Stimulated activated CD8-positive, alpha-beta memory T cell treated with anti-CD3 and anti-CD28 coated beads, Interleukin-7, amount 100 ng/mL, for 24 hours (primary cell): ENCODE data around the gene PPP2R3B.

Experiments
- DNase-seq: peaks from one replicate; pipeline ENCODE4 v3.0.0-alpha.2; 2020; ENCODE audit warnings: low read depth

The PPP2R3B gene

DNA sequence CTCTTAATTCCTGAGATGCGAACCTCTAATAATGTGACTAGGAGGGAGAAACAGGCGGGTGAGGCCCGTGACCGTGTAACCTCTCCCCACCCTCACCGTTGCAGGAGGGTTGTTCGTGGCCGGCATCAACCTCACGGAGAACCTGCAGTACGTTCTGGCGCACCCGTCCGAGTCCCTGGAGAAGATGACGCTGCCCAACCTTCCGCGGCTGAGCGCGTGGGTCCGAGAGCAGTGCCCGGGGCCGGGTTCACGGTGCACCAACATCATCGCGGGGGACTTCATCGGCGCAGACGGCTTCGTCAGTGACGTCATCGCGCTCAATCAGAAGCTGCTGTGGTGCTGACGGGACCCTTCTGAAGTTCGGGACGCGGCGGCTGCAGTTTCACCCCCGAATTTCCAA lies 87.7 kb downstream of the PPP2R3B start:
- DNase-seq, result no peak

DNA sequence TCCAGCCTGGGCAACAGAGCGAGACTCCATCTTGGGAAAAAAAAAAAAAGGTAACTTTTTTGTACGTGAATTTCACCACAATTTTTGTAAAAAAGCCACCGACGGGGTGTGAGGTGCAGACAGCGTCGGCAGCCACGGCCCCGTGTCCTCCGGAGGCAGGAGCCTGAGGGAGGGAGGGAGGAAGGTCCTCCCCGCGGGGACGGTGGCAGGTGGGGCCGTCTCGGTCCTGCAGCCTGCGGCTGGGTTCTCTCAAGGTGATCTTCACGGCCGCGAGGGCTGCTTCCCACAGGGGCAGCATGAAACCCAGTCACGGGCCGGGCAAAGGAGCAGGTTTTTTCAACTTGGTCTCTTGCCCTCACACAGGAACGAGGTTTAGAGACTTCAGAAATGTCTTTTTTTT lies 91.6 kb downstream of the PPP2R3B start:
- no peak for DNase-seq

DNA sequence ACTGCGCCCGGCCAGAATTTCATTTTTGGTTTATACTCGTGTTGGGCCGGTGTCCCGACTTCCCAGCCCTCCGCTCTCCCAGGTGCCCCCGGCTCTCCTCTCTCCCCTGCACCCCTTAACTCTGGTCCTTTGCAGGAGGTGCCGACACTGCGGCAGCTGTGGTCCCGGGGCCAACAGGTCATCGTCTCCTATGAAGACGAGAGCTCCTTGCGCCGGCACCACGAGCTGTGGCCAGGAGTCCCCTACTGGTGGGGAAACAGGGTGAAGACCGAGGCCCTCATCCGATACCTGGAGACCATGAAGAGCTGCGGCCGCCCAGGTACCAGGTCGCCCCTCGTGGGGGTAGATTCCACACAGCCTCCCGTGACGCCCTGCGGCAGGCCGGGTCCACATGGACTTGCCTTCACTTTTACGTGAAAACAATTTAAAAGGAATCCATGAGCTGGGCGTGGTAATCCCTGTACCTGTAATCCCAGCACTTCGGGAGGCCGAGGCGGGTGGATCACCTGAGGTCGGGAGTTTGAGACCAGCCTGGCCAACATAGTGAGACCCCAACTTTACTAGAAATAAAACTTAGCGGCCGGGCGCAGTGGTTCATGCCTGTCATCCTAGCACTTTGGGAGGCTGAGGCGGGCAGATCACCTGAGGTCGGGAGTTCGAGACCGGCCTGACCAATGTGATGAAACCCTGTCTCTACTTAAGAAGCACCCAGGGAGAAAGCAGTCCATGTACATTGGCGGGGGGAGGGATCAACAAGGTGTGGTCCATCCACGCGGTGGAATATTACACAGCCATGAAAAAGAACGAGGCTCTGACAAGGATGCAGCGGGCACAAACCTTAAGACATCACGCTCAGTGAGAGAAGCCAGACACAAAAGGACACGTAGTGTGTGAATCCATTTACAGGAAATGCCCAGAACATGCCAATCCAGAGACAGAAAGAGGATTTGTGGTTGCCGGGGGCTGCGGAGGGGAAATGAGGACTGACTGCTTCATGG lies 93.5 kb downstream of the PPP2R3B start:
- no peak for DNase-seq

DNA sequence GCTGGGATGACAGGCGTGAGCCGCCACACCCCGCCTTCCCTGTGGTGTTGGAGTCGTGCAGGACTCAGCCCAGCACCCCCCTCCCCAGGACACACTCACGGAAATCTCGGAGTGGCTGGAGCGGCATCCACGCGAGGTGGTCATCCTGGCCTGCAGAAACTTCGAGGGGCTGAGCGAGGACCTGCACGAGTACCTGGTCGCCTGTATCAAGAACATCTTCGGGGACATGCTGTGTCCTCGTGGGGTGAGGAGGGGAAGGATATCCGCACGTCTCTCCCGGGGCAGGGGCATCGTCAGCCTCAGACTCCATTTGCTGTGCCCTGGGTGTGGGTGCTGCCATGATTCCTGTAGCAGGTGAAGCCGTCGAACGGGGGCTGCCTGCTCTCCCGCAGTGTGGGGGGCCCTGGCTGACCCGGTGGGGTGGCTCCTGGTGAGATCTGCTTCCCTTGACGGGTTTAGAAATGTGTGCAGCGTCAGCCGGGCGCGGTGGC lies 95.3 kb downstream of the PPP2R3B start:
- DNase-seq, result no peak

DNA sequence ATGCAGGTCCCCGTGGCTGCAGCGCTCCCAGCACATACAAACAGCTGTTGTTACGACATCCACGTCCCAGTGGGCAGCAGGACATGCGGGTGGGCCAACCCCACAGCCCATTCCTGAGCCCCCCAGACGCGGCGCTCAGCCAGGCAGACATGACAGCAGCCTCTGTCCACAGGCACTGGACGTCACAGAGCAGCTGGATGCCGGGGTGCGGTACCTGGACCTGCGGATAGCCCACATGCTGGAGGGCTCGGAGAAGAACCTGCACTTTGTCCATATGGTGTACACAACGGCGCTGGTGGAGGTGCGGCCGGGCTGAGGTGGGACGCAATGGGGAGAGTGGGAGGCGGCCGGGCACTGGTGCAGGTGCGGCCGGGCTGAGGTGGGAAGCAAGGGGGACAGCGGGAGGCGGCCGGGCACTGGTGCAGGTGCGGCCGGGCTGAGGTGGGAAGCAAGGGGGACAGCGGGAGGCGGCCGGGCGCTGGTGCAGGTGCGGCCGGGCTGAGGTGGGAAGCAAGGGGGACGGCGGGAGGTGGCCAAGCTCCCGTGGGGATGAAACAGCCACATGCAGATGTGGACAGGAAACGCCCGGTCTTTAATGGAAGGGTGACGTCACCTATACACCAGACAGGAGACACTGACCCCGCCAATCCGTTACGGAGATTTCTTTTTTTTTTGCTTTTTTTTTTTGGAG lies 96.1 kb downstream of the PPP2R3B start:
- no peak for DNase-seq

DNA sequence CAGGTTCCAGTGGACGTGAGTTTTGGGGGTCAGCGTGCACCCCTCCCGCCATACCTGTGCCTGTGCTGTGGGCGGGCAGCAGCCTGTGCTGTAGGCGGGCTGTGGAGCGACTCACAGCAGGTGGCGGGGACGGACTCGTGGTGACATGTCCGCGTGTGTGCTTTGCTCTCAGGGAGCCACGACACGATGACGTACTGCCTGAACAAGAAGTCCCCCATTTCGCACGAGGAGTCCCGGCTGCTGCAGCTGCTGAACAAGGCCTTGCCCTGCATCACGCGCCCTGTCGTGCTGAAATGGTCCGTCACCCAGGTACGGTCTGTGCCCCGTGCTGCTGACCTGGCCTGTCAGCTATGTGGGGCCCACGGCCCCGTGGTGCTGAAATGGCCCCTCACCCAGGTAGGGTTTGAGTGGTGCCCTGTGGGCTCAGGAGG lies 98.1 kb downstream of the PPP2R3B start:
- no peak for DNase-seq

DNA sequence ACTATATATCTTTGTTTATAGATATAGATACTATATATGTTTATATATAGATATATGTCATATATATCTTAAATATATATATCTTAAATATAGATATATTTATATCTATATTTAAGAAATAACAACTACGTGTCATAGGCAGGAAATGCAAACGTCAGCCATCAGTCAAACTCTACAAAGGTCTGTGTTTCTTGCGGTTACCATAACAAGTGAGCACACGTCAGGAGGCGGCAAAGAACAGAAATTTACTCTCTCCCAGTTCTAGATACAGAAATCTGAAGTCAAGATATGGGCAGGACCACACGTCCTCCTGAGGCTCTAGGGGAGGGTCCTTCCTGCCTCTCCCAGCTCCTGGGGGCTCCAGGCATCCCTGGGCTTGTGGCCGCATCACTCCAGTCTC lies 99.0 kb downstream of the PPP2R3B start:
- no peak for DNase-seq

DNA sequence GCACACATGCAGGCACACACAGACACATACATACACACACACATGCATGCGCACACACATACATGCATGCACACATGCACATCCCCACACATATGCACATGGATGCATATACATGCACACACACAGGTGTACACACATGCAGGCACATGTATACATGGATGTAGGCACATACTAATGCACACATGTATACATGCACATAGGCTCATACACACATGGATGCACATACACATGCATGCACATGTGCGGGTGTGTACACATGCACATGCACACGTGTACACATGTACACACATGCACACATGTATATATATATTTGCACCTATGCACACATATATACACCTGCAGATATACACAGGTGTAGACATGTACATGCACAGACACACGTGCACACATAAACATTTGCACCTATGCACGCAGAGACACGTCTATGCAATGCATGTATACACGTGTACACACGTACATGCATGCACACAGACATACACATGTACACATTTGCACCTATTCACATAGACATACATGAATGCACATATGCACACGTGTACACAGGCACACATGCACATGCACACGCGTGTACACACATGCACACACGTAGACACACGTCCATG lies 101.5 kb downstream of the PPP2R3B start:
- no peak for DNase-seq
